WTC11 (cell line): Measurements from ENCODE around the gene VASN. TPM values are rescaled to one million over a fixed set of nuclear protein-coding genes. Genes with fewer than 3 reads are reported as not detected.
A peak's percentile ranks its signal among the peaks of the same experiment; 100 is the strongest.

ENCODE experiments used
- ATAC-seq: fragments of 200-7000 bp; cut with Tn5 transposase; 2 replicates; pipeline ENCODE4 v1.10.0; 2021; ENCODE audit warnings: mild to moderate bottlenecking, moderate library complexity
- CTCF ChIA-PET: fragments of 300-600 bp; sonication (Branson Sonifier 250); formaldehyde crosslinking; loops from one replicate; lab custom pipeline; 2021; ENCODE audit warnings: antibody characterized with exemption; lab: Charles Lee
- POLR2A ChIA-PET: fragments of 350-600 bp; sonication (Branson Sonifier 250); formaldehyde crosslinking; loops from one replicate; lab custom pipeline; 2021; ENCODE audit warnings: antibody characterized with exemption; lab: Charles Lee
- DNase-seq: peaks from one replicate; pipeline ENCODE4 v3.0.0; 2021; ENCODE audit warnings: low spot score
- H3K27ac Mint-ChIP-seq: 2 replicates; pipeline ENCODE4 v1.8.0; 2021; ENCODE audit warnings: mixed read lengths
- H3K27me3 Mint-ChIP-seq: 2 replicates; pipeline ENCODE4 v1.8.0; 2021; ENCODE audit warnings: low read depth, mild to moderate bottlenecking, moderate library complexity, mixed read lengths
- H3K36me3 Mint-ChIP-seq: 2 replicates; pipeline ENCODE4 v1.8.0; 2021; ENCODE audit warnings: mixed read lengths
- H3K4me1 Mint-ChIP-seq: 2 replicates; pipeline ENCODE4 v1.8.0; 2022; ENCODE audit warnings: mixed read lengths
- H3K4me3 Mint-ChIP-seq: 2 replicates; pipeline ENCODE4 v1.8.0; 2021; ENCODE audit warnings: mild to moderate bottlenecking, moderate library complexity, mixed read lengths
- H3K9me3 Mint-ChIP-seq: 2 replicates; pipeline ENCODE4 v1.8.0; 2021; ENCODE audit warnings: mixed read lengths
- ATF6 ChIP-seq: sonication (generic); formaldehyde crosslinking; IDR thresholded peaks from 2 replicates; pipeline ENCODE4 v1.8.1; 2023; ENCODE audit warnings: mild to moderate bottlenecking, missing genetic modification reagents
- CDX4 ChIP-seq: fragments of 250-450 bp; sonication (Bioruptor Pico); IDR thresholded peaks from 2 replicates; pipeline ENCODE4 v1.9.0; 2021; ENCODE audit warnings: moderate library complexity, mild to moderate bottlenecking, inconsistent platforms, borderline replicate concordance
- CREB1 ChIP-seq: sonication (generic); formaldehyde crosslinking; IDR thresholded peaks from 2 replicates; pipeline ENCODE4 v1.8.0; 2023; ENCODE audit warnings: mild to moderate bottlenecking, missing genetic modification reagents
- CTCF ChIP-seq: fragments of 200-600 bp; IDR thresholded peaks from 2 replicates; pipeline ENCODE4 v1.8.0; 2022; ENCODE audit warnings: antibody characterized with exemption
- GABPB1 ChIP-seq: sonication (generic); formaldehyde crosslinking; IDR thresholded peaks from 2 replicates; pipeline ENCODE4 v1.8.1; 2023; ENCODE audit warnings: mild to moderate bottlenecking, missing genetic modification reagents
- GRHL2 ChIP-seq: fragments of 250-450 bp; sonication (Bioruptor Pico); IDR thresholded peaks from 2 replicates; pipeline ENCODE4 v1.8.0; 2022; ENCODE audit warnings: mild to moderate bottlenecking, moderate library complexity; ENCODE audit not compliant: insufficient replicate concordance, severe bottlenecking
- MYBL2 ChIP-seq: sonication (generic); formaldehyde crosslinking; IDR thresholded peaks from 2 replicates; pipeline ENCODE4 v1.8.1; 2023; ENCODE audit warnings: mild to moderate bottlenecking, moderate library complexity, missing genetic modification reagents
- NR1H2 ChIP-seq: sonication (generic); formaldehyde crosslinking; IDR thresholded peaks from 2 replicates; pipeline ENCODE4 v1.9.0; 2021; ENCODE audit warnings: mild to moderate bottlenecking, moderate library complexity, missing genetic modification reagents
- USF2 ChIP-seq: sonication (generic); formaldehyde crosslinking; IDR thresholded peaks from 2 replicates; pipeline ENCODE4 v1.8.1; 2023; ENCODE audit warnings: mild to moderate bottlenecking, missing genetic modification reagents, moderate library complexity
- ZNF121 ChIP-seq: sonication (generic); formaldehyde crosslinking; IDR thresholded peaks from 2 replicates; pipeline ENCODE4 v1.8.0; 2023; ENCODE audit warnings: missing genetic modification reagents
- ZNF281 ChIP-seq: sonication (generic); formaldehyde crosslinking; IDR thresholded peaks from 2 replicates; pipeline ENCODE4 v1.8.0; 2023; ENCODE audit warnings: mild to moderate bottlenecking, missing genetic modification reagents
- total RNA-seq: library from RNA; stranded (reverse); gene quantifications from 3 replicates; pipeline ENCODE4 v1.2.3, GENCODE V29; 2021
- TF ChIP-seq, protein P1 (sequence below): sonication (generic); formaldehyde crosslinking; IDR thresholded peaks from 2 replicates; pipeline ENCODE4 v1.8.0; 2023; ENCODE audit warnings: missing genetic modification reagents

Gene VASN
- total RNA-seq, 1 experiment from 2014 or later: 8.0 TPM

GRCh38 chr16:4347765-4348509 is 23.7 kb upstream of the VASN start:
- ChIA-PET CTCF (interaction anchor here (1.9 to 5.7 kb wide), 4 partner anchors 11 to 94 kb away, joined by 5 to 102 read pairs (median 6); no protein-coding TSS in a partner anchor), POLR2A (no interaction called here)
- Mint-ChIP-seq H3K4me1 (peaks cover 6% of the 10 kb centered on the region), H3K36me3 (peaks cover 27% of the 10 kb centered on the region), H3K4me3 (no peak overlapping the region), H3K27ac (peak overlapping the region; percentile 59), H3K27me3 (peaks cover 3% of the 10 kb centered on the region; the same call in 1 of the 2 replicates), H3K9me3 (peaks cover 9% of the 10 kb centered on the region)
- DNase-seq (no peak), ATAC-seq (no peak)
- no peak for TF ChIP-seq CREB1 (CRISPR knock-in tag)
- no peak for TF ChIP-seq CTCF
- no peak for TF ChIP-seq USF2
- TF ChIP-seq ZNF281 (CRISPR knock-in tag): no peak
- TF ChIP-seq, protein P1, sequence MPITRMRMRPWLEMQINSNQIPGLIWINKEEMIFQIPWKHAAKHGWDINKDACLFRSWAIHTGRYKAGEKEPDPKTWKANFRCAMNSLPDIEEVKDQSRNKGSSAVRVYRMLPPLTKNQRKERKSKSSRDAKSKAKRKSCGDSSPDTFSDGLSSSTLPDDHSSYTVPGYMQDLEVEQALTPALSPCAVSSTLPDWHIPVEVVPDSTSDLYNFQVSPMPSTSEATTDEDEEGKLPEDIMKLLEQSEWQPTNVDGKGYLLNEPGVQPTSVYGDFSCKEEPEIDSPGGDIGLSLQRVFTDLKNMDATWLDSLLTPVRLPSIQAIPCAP (CRISPR knock-in tag): no peak
- no peak for TF ChIP-seq GABPB1 (CRISPR knock-in tag)
- no peak for TF ChIP-seq CDX4
- TF ChIP-seq NR1H2 (CRISPR knock-in tag): no peak
- TF ChIP-seq ATF6 (CRISPR knock-in tag): no peak
- TF ChIP-seq GRHL2 (CRISPR knock-in tag): no peak

- H3K4me1 Mint-ChIP-seq: peaks cover 11% of the 10 kb centered on the region
- ATAC-seq (no peak), DNase-seq (no peak)
- 0 out of 2 replicates have a peak, but pooled peaks cover 3% of the 10 kb centered on the region for H3K27me3 Mint-ChIP-seq
- TF ChIP-seq MYBL2 (no peak), ZNF121 (CRISPR knock-in tag) (peak; percentile 31; the same call in 1 of the 2 replicates)
- H3K9me3 Mint-ChIP-seq: peaks cover 6% of the 10 kb centered on the region; the same call in 1 of the 2 replicates
- ChIA-PET CTCF (interaction anchor here (0.8 to 5.7 kb wide), 6 partner anchors 21 to 87 kb away, joined by 3 to 102 read pairs (median 14); no protein-coding TSS in a partner anchor), POLR2A (no interaction called here)
- H3K27ac Mint-ChIP-seq: no peak overlapping the region; the same call in 1 of the 2 replicates
- H3K4me3 Mint-ChIP-seq: no peak overlapping the region
- peaks cover 20% of the 10 kb centered on the region for H3K36me3 Mint-ChIP-seq
Measured at GRCh38 chr16:4349332-4349731, 22.3 kb upstream of the VASN start.
